Neural cell (in vitro differentiated cells): Measurements from ENCODE around the gene OTOP2.

Experiments
- MXI1 ChIP-seq: fragments of 450-650 bp; conservative IDR thresholded peaks from 2 replicates; pipeline ENCODE4 v1.6.1; 2014; ENCODE audit warnings: antibody characterized with exemption, mild to moderate bottlenecking; ENCODE audit not compliant: poor library complexity, severe bottlenecking
- POLR2AphosphoS5 ChIP-seq: IDR thresholded peaks from 2 replicates; pipeline ENCODE4 v1.6.1; 2012
- TF ChIP-seq, protein P1 (sequence below): fragments of 450-650 bp; IDR thresholded peaks from 2 replicates; pipeline ENCODE4 v1.5.1; 2014; ENCODE audit warnings: antibody characterized with exemption, mild to moderate bottlenecking, moderate library complexity; ENCODE audit not compliant: poor library complexity, severe bottlenecking

DNA sequence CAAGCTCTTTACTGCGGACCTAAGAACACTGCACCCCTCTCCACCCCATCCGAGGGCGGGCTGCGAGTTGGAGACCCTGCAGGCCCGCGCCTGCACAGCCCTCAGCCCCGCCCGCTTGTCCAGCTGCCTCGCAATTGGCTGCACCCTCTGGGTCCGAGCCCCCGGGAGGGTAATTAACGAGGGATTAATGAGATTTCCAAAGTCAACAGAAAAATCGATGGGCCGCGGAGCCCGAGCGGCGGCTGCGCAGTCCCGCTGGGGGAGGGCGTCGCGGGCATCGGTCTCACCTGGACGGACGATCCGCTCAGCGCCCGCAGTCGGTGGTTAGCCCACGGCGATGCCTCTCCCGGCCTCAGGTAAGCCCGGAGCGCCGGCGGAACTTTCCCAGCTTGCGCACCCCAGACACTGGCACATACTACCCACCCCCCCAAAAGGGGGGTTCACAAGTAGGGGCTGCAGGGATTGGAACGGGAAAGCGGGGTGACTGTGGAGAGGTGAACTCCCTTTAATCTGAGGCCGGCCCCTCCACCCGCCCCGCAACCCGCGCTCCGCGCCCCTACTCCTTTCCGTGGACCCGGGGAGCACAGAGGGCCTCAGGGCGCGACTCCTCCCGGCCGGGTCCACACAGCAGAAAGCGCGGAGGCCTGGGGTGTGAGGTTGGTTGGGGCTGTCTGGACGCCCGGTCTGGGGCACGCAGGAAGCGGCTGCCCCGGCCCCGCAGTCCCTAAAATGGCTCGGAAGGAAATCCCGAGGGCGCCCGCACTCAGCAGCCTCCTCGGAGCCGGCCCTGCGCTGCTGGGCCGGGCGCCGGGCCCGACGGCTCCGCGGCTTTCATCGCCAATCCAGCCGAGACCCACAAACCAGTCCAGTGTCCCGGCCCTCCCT lies 11.8 kb downstream of the OTOP2 start, which contains the start of gene OTOP3:
- TF ChIP-seq, protein P1, sequence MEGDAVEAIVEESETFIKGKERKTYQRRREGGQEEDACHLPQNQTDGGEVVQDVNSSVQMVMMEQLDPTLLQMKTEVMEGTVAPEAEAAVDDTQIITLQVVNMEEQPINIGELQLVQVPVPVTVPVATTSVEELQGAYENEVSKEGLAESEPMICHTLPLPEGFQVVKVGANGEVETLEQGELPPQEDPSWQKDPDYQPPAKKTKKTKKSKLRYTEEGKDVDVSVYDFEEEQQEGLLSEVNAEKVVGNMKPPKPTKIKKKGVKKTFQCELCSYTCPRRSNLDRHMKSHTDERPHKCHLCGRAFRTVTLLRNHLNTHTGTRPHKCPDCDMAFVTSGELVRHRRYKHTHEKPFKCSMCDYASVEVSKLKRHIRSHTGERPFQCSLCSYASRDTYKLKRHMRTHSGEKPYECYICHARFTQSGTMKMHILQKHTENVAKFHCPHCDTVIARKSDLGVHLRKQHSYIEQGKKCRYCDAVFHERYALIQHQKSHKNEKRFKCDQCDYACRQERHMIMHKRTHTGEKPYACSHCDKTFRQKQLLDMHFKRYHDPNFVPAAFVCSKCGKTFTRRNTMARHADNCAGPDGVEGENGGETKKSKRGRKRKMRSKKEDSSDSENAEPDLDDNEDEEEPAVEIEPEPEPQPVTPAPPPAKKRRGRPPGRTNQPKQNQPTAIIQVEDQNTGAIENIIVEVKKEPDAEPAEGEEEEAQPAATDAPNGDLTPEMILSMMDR: no peak
- TF ChIP-seq POLR2AphosphoS5 (no peak), MXI1 (no peak)
